Fibroblast of mammary gland (primary cell): ENCODE measurements around the gene STARD10.

Source experiments
- DNase-seq: peaks from one replicate; pipeline ENCODE4 v3.0.0-alpha.2; 2010; ENCODE audit warnings: low read depth
- H3K4me3 ChIP-seq: 2 replicates; pipeline ENCODE4 v1.5.1; 2011; ENCODE audit warnings: low read depth, mild to moderate bottlenecking, low read length, moderate library complexity; ENCODE audit not compliant: control insufficient read depth
- TF ChIP-seq, protein P1 (sequence below): conservative IDR thresholded peaks from 2 replicates; pipeline ENCODE4 v1.5.1; 2011; ENCODE audit warnings: low read depth, low read length, inconsistent platforms; ENCODE audit not compliant: control insufficient read depth, insufficient read depth

STARD10 gene, protein sequence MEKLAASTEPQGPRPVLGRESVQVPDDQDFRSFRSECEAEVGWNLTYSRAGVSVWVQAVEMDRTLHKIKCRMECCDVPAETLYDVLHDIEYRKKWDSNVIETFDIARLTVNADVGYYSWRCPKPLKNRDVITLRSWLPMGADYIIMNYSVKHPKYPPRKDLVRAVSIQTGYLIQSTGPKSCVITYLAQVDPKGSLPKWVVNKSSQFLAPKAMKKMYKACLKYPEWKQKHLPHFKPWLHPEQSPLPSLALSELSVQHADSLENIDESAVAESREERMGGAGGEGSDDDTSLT

DNA sequence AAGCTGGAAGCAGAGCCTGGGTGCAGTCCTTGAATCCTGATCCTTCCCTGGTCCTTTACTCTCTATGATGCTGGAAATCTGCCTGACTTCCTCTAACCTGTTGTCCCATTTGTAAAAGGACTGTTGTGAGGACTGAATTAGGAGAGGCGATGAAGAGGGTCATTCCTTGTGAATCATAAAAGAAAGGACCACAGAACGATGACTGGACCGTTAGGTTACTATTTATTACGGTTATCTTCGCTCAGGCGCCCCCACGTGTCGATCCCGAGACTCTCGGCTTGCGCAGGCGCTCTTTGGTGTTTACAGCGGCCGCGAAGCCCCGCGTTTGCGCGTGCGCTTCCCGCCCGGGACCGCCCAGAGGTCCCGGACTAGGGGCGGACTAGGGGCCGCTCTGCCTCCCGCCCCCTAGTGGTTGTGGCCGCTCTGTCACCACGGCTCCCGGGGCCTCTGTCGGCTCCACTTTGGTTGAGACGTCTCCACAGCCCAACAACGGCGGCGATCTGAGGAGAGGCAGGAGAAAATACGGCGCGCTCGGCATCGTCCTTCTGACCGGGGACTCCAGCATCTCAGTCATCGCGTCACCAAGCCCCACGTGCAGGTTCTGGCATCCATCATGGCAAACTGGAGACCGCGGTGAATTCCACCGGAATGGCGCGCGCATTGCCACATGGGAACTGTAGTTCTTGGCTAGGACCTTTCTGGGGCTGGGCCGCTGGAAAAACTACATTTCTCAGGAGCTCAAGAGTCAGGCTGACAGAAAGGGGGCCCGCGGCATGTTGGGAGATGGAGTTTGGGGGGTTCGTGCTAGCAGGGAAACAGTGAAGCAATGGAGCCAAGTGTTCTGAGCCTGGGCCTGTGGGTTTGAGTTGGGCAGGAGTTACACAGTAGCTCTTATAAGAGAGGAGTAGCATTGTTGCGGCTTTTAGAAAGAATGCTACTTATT lies at the start of gene STARD10:
STARD10 (minus strand) TSS at position 623 of the 943 bp plus-strand sequence. CDS start 12,866 bp downstream, outside the sequence.
- TF ChIP-seq, protein P1, sequence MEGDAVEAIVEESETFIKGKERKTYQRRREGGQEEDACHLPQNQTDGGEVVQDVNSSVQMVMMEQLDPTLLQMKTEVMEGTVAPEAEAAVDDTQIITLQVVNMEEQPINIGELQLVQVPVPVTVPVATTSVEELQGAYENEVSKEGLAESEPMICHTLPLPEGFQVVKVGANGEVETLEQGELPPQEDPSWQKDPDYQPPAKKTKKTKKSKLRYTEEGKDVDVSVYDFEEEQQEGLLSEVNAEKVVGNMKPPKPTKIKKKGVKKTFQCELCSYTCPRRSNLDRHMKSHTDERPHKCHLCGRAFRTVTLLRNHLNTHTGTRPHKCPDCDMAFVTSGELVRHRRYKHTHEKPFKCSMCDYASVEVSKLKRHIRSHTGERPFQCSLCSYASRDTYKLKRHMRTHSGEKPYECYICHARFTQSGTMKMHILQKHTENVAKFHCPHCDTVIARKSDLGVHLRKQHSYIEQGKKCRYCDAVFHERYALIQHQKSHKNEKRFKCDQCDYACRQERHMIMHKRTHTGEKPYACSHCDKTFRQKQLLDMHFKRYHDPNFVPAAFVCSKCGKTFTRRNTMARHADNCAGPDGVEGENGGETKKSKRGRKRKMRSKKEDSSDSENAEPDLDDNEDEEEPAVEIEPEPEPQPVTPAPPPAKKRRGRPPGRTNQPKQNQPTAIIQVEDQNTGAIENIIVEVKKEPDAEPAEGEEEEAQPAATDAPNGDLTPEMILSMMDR = peak; percentile 62
- H3K4me3 ChIP-seq = peak within 1 kb of the TSS; percentile 76
- peak; percentile 92 for DNase-seq

DNA sequence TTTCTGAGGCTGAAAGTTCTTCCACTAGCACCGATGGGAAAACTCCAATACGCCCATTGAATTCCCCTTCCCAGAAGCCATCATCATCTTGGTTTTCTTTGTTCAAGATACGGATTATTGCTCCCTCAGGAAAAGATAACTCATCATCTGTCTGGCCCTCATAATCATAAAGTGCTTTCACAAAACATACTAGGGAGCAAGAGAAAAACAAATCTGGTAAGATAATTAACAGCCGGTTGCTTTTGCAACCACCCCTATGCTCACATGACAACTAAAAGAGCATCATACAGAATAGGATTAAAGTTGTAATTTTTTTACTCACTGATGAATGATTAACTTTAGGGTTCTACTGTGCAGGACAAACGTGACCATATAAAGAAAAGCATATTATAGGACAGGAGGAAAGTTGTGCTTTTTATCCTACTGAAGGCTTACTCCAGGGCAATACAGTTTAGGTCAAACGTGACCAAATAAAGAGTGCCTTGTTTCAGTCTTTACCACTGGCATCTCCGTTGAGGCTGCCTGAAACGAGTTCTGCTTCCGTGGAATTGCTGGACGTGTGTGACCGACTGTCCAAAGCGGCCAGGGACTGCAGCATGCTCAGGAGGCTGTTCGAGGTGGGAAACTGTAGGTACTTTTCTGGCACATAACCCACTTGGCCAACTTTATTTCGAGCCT lies 48.9 kb upstream of the STARD10 start:
- DNase-seq = no peak
- TF ChIP-seq, protein P1 = no peak
- H3K4me3 ChIP-seq = no peak overlapping the region

DNA sequence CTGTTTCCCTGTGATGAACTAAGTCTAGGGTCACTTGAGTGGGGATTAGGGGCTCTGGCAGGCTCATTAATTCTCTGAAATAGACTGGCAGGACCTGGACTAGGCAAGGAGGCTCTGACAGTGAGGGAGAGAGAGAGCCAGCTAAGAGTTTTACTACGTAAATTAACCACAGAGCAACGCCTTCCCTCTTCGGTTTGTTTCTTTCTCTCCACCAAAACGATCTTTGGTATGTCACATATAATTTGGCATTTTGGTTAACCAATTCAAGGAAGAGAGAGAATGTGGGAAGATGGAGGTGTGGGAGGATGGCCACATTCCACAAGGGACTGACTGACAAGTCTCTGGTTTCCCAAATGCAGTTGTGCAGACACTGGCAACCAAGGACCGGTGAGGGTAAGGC lies 48.3 kb upstream of the STARD10 start:
- TF ChIP-seq, protein P1 = no peak
- DNase-seq = no peak
- no peak overlapping the region for H3K4me3 ChIP-seq

DNA sequence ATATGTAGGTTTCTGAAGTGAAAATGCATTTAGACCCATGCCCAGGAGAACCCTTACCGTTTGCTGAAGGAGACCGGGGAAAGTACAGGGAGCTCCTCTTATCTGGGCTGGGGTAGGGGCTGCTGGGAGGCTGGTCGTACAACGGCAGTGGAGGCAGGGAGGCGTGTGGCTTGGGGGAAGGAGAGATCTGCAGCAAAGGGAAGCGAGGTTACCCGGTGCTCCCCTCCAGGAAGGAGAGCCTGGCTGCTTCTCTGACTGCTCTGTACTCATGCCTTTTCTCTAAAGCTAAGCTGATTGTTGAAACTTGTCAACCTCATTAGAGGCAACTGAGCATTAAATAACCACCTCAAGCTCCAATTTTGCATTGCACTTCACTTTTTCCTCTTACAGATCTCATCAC lies 47.5 kb upstream of the STARD10 start:
- DNase-seq = no peak
- H3K4me3 ChIP-seq = no peak overlapping the region
- TF ChIP-seq, protein P1 = no peak

DNA sequence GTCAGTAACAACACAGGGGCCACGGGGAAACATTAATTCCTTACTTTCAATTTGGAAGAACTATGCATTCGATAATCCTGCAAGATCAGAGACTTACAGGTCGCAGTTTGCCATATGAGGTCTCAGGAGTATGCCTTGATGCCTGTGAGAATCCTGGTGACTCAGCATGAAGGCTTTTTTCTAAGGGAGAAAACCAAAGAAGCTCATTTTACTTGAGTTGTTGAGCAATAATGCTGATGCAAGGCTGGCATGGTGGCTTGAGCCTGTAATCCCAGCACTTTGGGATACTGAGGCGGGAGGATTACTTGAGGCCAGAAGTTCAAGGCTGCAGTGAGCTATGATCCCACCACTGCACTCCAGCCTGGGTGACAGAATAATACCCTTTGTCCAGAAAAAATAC lies 46.9 kb upstream of the STARD10 start:
- TF ChIP-seq, protein P1 = no peak
- H3K4me3 ChIP-seq = no peak overlapping the region
- DNase-seq = peak; percentile 94

DNA sequence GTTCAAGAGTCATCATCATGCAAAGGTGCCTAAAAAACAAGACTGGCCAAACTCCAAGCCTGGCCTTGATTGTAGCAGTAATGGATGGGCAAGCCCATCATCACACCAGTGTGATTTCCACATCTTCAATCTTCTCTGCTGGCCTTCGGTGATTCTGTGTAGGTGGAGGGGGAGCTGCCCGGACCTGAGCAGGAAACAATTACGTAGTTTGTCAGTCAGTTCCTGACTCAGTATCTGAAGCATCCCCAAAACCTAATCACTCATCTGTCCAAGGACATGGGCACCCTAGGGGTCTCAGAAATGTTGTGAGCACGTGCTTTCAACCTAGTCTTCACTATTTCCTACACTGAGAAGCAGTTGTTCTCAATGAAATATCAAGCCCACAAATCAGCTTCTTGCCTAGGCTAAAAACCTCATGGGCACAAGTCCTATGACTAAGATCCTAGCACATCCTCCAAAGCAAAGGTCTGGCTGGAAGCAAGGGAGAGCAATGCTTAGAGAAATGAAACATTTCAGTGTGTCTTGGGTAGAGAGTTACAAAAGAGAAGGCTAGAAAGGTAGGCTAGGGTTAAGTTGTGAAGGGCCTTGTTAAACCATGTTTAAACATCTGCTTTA lies 45.0 kb upstream of the STARD10 start:
- TF ChIP-seq, protein P1 = no peak
- peak; percentile 59 for DNase-seq
- no peak overlapping the region for H3K4me3 ChIP-seq
